ENCODE data around the gene PLEKHG2. TPM values are rescaled to one million over a fixed set of nuclear protein-coding genes. Genes with fewer than 3 reads are reported as not detected.

The PLEKHG2 gene
- total RNA-seq, 2 donors from 2014 or later = 76.0 to 112 TPM

GRCh38 chr19:39434123-39435076 is 21.9 kb downstream of the PLEKHG2 start:
- Histone ChIP-seq H3K9me3 (no peaks in the 10 kb centered on the region), H3K36me3 (peaks cover 24% of the 10 kb centered on the region), H3K4me1 (ENCODE audit: control insufficient read depth in 1 of 2, low read depth in 2 of 2) (peaks cover 21 to 37% of the 10 kb centered on the region in 2 donors), H3K27me3 (replicated peaks; ENCODE audit: insufficient read depth) (no peaks in the 10 kb centered on the region), H3K4me3 (peak overlapping the region; percentile 90), H3K27ac (peak overlapping the region; percentile 74 to 85)
- DNase-seq (ENCODE audit: low spot score) (no peak), ATAC-seq (ENCODE audit: insufficient number of reproducible peaks, low FRiP score, low read depth) (no peak)
- no peak for TF ChIP-seq CTCF (IDR thresholded peaks at IDR 0.05)

GRCh38 chr19:39435499-39436349 is 23.3 kb downstream of the PLEKHG2 start, which contains the start of gene RPS16:
Gene RPS16, minus strand, starts transcription at chr19:39435949. Its CDS starts 54 bp downstream, at chr19:39435895.
- H3K4me1 ChIP-seq (ENCODE audit: control insufficient read depth in 1 of 2, low read depth in 2 of 2) = peaks cover 19 to 38% of the 10 kb centered on the region in 2 donors
- peak; percentile 89 for DNase-seq (ENCODE audit: low spot score)
- H3K4me3 ChIP-seq = peak within 1 kb of the TSS; percentile 90
- H3K9me3 ChIP-seq = no peaks in the 10 kb centered on the region
- ATAC-seq (ENCODE audit: insufficient number of reproducible peaks, low FRiP score, low read depth) = peak; percentile 84
- H3K27me3 ChIP-seq (replicated peaks; ENCODE audit: insufficient read depth) = no peaks in the 10 kb centered on the region
- peaks cover 24% of the 10 kb centered on the region for H3K36me3 ChIP-seq
- H3K27ac ChIP-seq = peak within 1 kb of the TSS; percentile 82 to 94
- no peak for TF ChIP-seq CTCF (IDR thresholded peaks at IDR 0.05)

- Histone ChIP-seq H3K4me1 (ENCODE audit: control insufficient read depth in 1 of 2, low read depth in 2 of 2) (peaks cover 19 to 39% of the 10 kb centered on the region in 2 donors), H3K4me3 (peak overlapping the region; percentile 90), H3K36me3 (peaks cover 24% of the 10 kb centered on the region), H3K27ac (peak overlapping the region; percentile 82 to 94), H3K9me3 (no peaks in the 10 kb centered on the region), H3K27me3 (replicated peaks; ENCODE audit: insufficient read depth) (no peaks in the 10 kb centered on the region)
- TF ChIP-seq CTCF (IDR thresholded peaks at IDR 0.05) = no peak
- DNase-seq (ENCODE audit: low spot score) = no peak
- ATAC-seq (ENCODE audit: insufficient number of reproducible peaks, low FRiP score, low read depth) = no peak
These were observed 23.9 kb downstream of the PLEKHG2 start for GRCh38 chr19:39436350-39436716.

- H3K36me3 ChIP-seq = peaks cover 11% of the 10 kb centered on the region
- H3K9me3 ChIP-seq = no peaks in the 10 kb centered on the region
- TF ChIP-seq CTCF (IDR thresholded peaks at IDR 0.05) = no peak
- no peak overlapping the region for H3K4me3 ChIP-seq
- no peak overlapping the region for H3K27ac ChIP-seq
- DNase-seq (ENCODE audit: low spot score) (no peak), ATAC-seq (ENCODE audit: insufficient number of reproducible peaks, low FRiP score, low read depth) (no peak)
- no peaks in the 10 kb centered on the region for H3K27me3 ChIP-seq (replicated peaks; ENCODE audit: insufficient read depth)
- peaks cover 19 to 38% of the 10 kb centered on the region in 2 donors for H3K4me1 ChIP-seq (ENCODE audit: control insufficient read depth in 1 of 2, low read depth in 2 of 2)
These were observed 25.9 kb downstream of the PLEKHG2 start for GRCh38 chr19:39438270-39438934.

Data from thoracic aorta (tissue), 2 donors.